WTC11 (cell line): Measurements from ENCODE around the gene S1PR3. TPM values are rescaled to one million over a fixed set of nuclear protein-coding genes. Genes with fewer than 3 reads are reported as not detected.

ENCODE experiments used
- ATAC-seq: fragments of 200-7000 bp; cut with Tn5 transposase; 2 replicates; pipeline ENCODE4 v1.10.0; 2021; ENCODE audit warnings: mild to moderate bottlenecking, moderate library complexity
- CTCF ChIA-PET: fragments of 300-600 bp; sonication (Branson Sonifier 250); formaldehyde crosslinking; loops from one replicate; lab custom pipeline; 2021; ENCODE audit warnings: antibody characterized with exemption; lab: Charles Lee
- POLR2A ChIA-PET: fragments of 350-600 bp; sonication (Branson Sonifier 250); formaldehyde crosslinking; loops from one replicate; lab custom pipeline; 2021; ENCODE audit warnings: antibody characterized with exemption; lab: Charles Lee
- DNase-seq: peaks from one replicate; pipeline ENCODE4 v3.0.0; 2021; ENCODE audit warnings: low spot score
- H3K27ac Mint-ChIP-seq: 2 replicates; pipeline ENCODE4 v1.8.0; 2021; ENCODE audit warnings: mixed read lengths
- H3K27me3 Mint-ChIP-seq: 2 replicates; pipeline ENCODE4 v1.8.0; 2021; ENCODE audit warnings: low read depth, mild to moderate bottlenecking, moderate library complexity, mixed read lengths
- H3K36me3 Mint-ChIP-seq: 2 replicates; pipeline ENCODE4 v1.8.0; 2021; ENCODE audit warnings: mixed read lengths
- H3K4me1 Mint-ChIP-seq: 2 replicates; pipeline ENCODE4 v1.8.0; 2022; ENCODE audit warnings: mixed read lengths
- H3K4me3 Mint-ChIP-seq: 2 replicates; pipeline ENCODE4 v1.8.0; 2021; ENCODE audit warnings: mild to moderate bottlenecking, moderate library complexity, mixed read lengths
- H3K9me3 Mint-ChIP-seq: 2 replicates; pipeline ENCODE4 v1.8.0; 2021; ENCODE audit warnings: mixed read lengths
- CREB1 ChIP-seq: sonication (generic); formaldehyde crosslinking; IDR thresholded peaks from 2 replicates; pipeline ENCODE4 v1.8.0; 2023; ENCODE audit warnings: mild to moderate bottlenecking, missing genetic modification reagents
- CREM ChIP-seq: sonication (generic); formaldehyde crosslinking; IDR thresholded peaks from 2 replicates; pipeline ENCODE4 v1.8.1; 2022; ENCODE audit warnings: mild to moderate bottlenecking, missing genetic modification reagents, moderate library complexity
- ELF4 ChIP-seq: sonication (generic); formaldehyde crosslinking; IDR thresholded peaks from 2 replicates; pipeline ENCODE4 v1.8.1; 2022; ENCODE audit warnings: low read depth, mild to moderate bottlenecking, moderate library complexity, missing genetic modification reagents
- ESRRA ChIP-seq: sonication (generic); formaldehyde crosslinking; IDR thresholded peaks from 2 replicates; pipeline ENCODE4 v1.8.1; 2022; ENCODE audit warnings: mild to moderate bottlenecking, missing genetic modification reagents, borderline replicate concordance
- GABPB1 ChIP-seq: sonication (generic); formaldehyde crosslinking; IDR thresholded peaks from 2 replicates; pipeline ENCODE4 v1.8.1; 2023; ENCODE audit warnings: mild to moderate bottlenecking, missing genetic modification reagents
- JAZF1 ChIP-seq: fragments of 250-450 bp; sonication (Bioruptor Pico); IDR thresholded peaks from 2 replicates; pipeline ENCODE4 v1.9.0; 2021; ENCODE audit warnings: moderate library complexity, mild to moderate bottlenecking, inconsistent platforms
- KAT7 ChIP-seq: sonication (generic); formaldehyde crosslinking; IDR thresholded peaks from 2 replicates; pipeline ENCODE4 v1.8.1; 2023; ENCODE audit warnings: missing genetic modification reagents, mild to moderate bottlenecking, borderline replicate concordance
- NFE2L1 ChIP-seq: sonication (generic); formaldehyde crosslinking; IDR thresholded peaks from 2 replicates; pipeline ENCODE4 v1.8.1; 2023; ENCODE audit warnings: missing genetic modification reagents
- SMAD3 ChIP-seq: sonication (generic); formaldehyde crosslinking; IDR thresholded peaks from 2 replicates; pipeline ENCODE4 v1.8.0; 2022; ENCODE audit warnings: missing genetic modification reagents, mild to moderate bottlenecking, borderline replicate concordance
- SP1 ChIP-seq: sonication (generic); formaldehyde crosslinking; conservative IDR thresholded peaks from 2 replicates; pipeline ENCODE4 v1.8.1; 2022; ENCODE audit warnings: missing genetic modification reagents
- TP53 ChIP-seq: sonication (generic); formaldehyde crosslinking; IDR thresholded peaks from 2 replicates; pipeline ENCODE4 v1.8.1; 2023; ENCODE audit warnings: mild to moderate bottlenecking, missing genetic modification reagents
- ZBTB21 ChIP-seq: sonication (generic); formaldehyde crosslinking; IDR thresholded peaks from 2 replicates; pipeline ENCODE4 v1.8.1; 2023; ENCODE audit warnings: mild to moderate bottlenecking, missing genetic modification reagents, borderline replicate concordance
- ZNF219 ChIP-seq: sonication (generic); formaldehyde crosslinking; IDR thresholded peaks from 2 replicates; pipeline ENCODE4 v1.8.0; 2023; ENCODE audit warnings: missing genetic modification reagents, mild to moderate bottlenecking, borderline replicate concordance
- ZNF263 ChIP-seq: sonication (generic); formaldehyde crosslinking; IDR thresholded peaks from 2 replicates; pipeline ENCODE4 v1.8.1; 2022; ENCODE audit warnings: low read depth, mild to moderate bottlenecking, moderate library complexity, missing genetic modification reagents
- total RNA-seq: library from RNA; stranded (reverse); gene quantifications from 3 replicates; pipeline ENCODE4 v1.2.3, GENCODE V29; 2021
- TF ChIP-seq, protein P1 (sequence below): fragments of 250-450 bp; sonication (Bioruptor Pico); IDR thresholded peaks from 2 replicates; pipeline ENCODE4 v2.1.2; 2022; ENCODE audit warnings: mild to moderate bottlenecking, moderate library complexity
- TF ChIP-seq, protein P2 (sequence below): fragments of 250-450 bp; sonication (Bioruptor Pico); IDR thresholded peaks from 2 replicates; pipeline ENCODE4 v1.9.0; 2021; ENCODE audit warnings: mild to moderate bottlenecking
- TF ChIP-seq, protein P3 (sequence below): fragments of 250-450 bp; sonication (Bioruptor Pico); IDR thresholded peaks from 2 replicates; pipeline ENCODE4 v1.9.0; 2021; ENCODE audit warnings: moderate library complexity, mild to moderate bottlenecking, inconsistent platforms, borderline replicate concordance
- TF ChIP-seq, protein P4 (sequence below): sonication (generic); formaldehyde crosslinking; IDR thresholded peaks from 2 replicates; pipeline ENCODE4 v1.8.0; 2022; ENCODE audit warnings: mild to moderate bottlenecking, missing genetic modification reagents
- TF ChIP-seq, protein P5 (sequence below): sonication (generic); formaldehyde crosslinking; IDR thresholded peaks from 2 replicates; pipeline ENCODE4 v1.8.1; 2023; ENCODE audit warnings: mild to moderate bottlenecking, missing genetic modification reagents
- TF ChIP-seq, protein P6 (sequence below): sonication (generic); formaldehyde crosslinking; IDR thresholded peaks from 2 replicates; pipeline ENCODE4 v1.8.1; 2022; ENCODE audit warnings: mild to moderate bottlenecking, missing genetic modification reagents, moderate library complexity, borderline replicate concordance

The S1PR3 gene
- total RNA-seq, 1 experiment from 2014 or later = 7.1 TPM

DNA sequence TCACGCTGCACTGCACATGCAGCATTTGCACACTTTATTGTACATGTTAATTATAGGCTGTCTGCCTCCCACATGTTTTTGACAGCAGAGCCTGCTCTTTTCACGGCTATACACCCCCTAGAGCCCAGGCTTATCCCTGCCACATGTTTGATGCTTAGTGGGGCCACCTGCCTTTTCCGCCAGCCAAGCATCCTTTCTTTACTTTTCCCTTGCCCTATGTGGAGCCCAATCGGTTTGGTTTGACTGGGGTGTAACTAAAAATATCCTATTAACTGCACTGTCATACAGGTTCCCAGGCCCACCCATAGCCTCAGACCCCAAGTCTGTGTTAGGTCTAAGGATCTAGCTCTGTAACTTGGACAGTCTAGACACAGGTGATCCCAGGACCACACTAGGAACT lies 18.9 kb upstream of the S1PR3 start:
- ATAC-seq (no peak), DNase-seq (no peak)
- ChIA-PET POLR2A (no interaction called here), CTCF (no interaction called here)
- H3K4me3 Mint-ChIP-seq = no peak overlapping the region
- no peak overlapping the region for H3K27ac Mint-ChIP-seq
- H3K27me3 Mint-ChIP-seq = no peaks in the 10 kb centered on the region
- TF ChIP-seq, protein P1, sequence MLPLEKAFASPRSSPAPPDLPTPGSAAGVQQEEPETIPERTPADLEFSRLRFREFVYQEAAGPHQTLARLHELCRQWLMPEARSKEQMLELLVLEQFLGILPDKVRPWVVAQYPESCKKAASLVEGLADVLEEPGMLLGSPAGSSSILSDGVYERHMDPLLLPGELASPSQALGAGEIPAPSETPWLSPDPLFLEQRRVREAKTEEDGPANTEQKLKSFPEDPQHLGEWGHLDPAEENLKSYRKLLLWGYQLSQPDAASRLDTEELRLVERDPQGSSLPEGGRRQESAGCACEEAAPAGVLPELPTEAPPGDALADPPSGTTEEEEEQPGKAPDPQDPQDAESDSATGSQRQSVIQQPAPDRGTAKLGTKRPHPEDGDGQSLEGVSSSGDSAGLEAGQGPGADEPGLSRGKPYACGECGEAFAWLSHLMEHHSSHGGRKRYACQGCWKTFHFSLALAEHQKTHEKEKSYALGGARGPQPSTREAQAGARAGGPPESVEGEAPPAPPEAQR (CRISPR knock-in tag) = no peak
- TF ChIP-seq, protein P2, sequence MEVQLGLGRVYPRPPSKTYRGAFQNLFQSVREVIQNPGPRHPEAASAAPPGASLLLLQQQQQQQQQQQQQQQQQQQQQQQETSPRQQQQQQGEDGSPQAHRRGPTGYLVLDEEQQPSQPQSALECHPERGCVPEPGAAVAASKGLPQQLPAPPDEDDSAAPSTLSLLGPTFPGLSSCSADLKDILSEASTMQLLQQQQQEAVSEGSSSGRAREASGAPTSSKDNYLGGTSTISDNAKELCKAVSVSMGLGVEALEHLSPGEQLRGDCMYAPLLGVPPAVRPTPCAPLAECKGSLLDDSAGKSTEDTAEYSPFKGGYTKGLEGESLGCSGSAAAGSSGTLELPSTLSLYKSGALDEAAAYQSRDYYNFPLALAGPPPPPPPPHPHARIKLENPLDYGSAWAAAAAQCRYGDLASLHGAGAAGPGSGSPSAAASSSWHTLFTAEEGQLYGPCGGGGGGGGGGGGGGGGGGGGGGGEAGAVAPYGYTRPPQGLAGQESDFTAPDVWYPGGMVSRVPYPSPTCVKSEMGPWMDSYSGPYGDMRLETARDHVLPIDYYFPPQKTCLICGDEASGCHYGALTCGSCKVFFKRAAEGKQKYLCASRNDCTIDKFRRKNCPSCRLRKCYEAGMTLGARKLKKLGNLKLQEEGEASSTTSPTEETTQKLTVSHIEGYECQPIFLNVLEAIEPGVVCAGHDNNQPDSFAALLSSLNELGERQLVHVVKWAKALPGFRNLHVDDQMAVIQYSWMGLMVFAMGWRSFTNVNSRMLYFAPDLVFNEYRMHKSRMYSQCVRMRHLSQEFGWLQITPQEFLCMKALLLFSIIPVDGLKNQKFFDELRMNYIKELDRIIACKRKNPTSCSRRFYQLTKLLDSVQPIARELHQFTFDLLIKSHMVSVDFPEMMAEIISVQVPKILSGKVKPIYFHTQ (CRISPR knock-in tag) = no peak
- TF ChIP-seq ELF4 (CRISPR knock-in tag) (no peak), ZNF263 (no peak), ZBTB21 (CRISPR knock-in tag) (no peak), GABPB1 (CRISPR knock-in tag) (no peak)
- TF ChIP-seq, protein P3, sequence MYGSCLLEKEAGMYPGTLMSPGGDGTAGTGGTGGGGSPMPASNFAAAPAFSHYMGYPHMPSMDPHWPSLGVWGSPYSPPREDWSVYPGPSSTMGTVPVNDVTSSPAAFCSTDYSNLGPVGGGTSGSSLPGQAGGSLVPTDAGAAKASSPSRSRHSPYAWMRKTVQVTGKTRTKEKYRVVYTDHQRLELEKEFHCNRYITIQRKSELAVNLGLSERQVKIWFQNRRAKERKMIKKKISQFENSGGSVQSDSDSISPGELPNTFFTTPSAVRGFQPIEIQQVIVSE (CRISPR knock-in tag) = no peak
- peaks cover 16% of the 10 kb centered on the region for H3K4me1 Mint-ChIP-seq
- H3K36me3 Mint-ChIP-seq = no peaks in the 10 kb centered on the region
- no peaks in the 10 kb centered on the region for H3K9me3 Mint-ChIP-seq

DNA sequence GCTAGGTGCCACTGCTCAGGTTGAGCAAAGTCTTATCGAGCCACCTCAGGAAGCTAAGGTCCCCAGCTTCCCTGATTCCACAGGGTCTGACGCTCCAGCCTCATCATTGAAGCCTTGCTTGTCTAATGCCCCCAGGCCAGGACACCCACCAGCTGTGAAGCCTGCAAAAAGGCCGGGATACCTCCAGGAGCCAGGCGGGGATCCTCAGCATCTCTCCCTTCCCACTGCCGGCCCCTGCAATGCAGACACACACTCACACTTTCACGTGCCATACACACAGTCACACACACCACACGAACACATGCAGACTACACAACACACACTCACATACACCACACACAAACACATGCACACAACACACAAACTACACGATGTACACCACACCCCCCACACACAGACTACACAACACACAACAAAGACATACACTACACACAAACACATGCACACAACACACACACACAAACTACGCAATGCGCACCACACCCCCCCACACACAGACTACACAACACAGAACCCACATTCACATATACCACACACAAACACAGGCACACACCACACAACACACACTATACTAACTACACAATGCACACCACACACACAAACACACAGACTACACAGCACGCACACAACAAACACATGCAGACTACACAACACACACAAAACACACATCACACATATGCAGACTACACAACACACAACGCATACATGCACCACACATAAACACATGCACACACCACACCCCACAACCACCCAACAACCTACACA lies 17.8 kb upstream of the S1PR3 start:
- Mint-ChIP-seq H3K4me1 (peaks cover 16% of the 10 kb centered on the region), H3K27ac (no peak overlapping the region), H3K27me3 (no peaks in the 10 kb centered on the region), H3K4me3 (no peak overlapping the region), H3K36me3 (no peaks in the 10 kb centered on the region), H3K9me3 (peaks cover 5% of the 10 kb centered on the region)
- DNase-seq = no peak
- ChIA-PET CTCF (no interaction called here), POLR2A (no interaction called here)
- no peak for ATAC-seq
- TF ChIP-seq, protein P4, sequence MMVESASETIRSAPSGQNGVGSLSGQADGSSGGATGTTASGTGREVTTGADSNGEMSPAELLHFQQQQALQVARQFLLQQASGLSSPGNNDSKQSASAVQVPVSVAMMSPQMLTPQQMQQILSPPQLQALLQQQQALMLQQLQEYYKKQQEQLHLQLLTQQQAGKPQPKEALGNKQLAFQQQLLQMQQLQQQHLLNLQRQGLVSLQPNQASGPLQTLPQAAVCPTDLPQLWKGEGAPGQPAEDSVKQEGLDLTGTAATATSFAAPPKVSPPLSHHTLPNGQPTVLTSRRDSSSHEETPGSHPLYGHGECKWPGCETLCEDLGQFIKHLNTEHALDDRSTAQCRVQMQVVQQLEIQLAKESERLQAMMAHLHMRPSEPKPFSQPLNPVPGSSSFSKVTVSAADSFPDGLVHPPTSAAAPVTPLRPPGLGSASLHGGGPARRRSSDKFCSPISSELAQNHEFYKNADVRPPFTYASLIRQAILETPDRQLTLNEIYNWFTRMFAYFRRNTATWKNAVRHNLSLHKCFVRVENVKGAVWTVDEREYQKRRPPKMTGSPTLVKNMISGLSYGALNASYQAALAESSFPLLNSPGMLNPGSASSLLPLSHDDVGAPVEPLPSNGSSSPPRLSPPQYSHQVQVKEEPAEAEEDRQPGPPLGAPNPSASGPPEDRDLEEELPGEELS (CRISPR knock-in tag) = no peak
- TF ChIP-seq NFE2L1 (CRISPR knock-in tag) (no peak), TP53 (no peak), SMAD3 (CRISPR knock-in tag) (no peak), CREM (no peak), SP1 (CRISPR knock-in tag) (no peak), ZNF219 (CRISPR knock-in tag) (no peak), JAZF1 (CRISPR knock-in tag) (no peak), CREB1 (CRISPR knock-in tag) (no peak), KAT7 (CRISPR knock-in tag) (no peak), ESRRA (CRISPR knock-in tag) (no peak)
- TF ChIP-seq, protein P3 (CRISPR knock-in tag) = no peak
- TF ChIP-seq, protein P5, sequence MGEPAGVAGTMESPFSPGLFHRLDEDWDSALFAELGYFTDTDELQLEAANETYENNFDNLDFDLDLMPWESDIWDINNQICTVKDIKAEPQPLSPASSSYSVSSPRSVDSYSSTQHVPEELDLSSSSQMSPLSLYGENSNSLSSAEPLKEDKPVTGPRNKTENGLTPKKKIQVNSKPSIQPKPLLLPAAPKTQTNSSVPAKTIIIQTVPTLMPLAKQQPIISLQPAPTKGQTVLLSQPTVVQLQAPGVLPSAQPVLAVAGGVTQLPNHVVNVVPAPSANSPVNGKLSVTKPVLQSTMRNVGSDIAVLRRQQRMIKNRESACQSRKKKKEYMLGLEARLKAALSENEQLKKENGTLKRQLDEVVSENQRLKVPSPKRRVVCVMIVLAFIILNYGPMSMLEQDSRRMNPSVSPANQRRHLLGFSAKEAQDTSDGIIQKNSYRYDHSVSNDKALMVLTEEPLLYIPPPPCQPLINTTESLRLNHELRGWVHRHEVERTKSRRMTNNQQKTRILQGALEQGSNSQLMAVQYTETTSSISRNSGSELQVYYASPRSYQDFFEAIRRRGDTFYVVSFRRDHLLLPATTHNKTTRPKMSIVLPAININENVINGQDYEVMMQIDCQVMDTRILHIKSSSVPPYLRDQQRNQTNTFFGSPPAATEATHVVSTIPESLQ = no peak
- TF ChIP-seq, protein P2 (CRISPR knock-in tag) = no peak
- TF ChIP-seq, protein P6, sequence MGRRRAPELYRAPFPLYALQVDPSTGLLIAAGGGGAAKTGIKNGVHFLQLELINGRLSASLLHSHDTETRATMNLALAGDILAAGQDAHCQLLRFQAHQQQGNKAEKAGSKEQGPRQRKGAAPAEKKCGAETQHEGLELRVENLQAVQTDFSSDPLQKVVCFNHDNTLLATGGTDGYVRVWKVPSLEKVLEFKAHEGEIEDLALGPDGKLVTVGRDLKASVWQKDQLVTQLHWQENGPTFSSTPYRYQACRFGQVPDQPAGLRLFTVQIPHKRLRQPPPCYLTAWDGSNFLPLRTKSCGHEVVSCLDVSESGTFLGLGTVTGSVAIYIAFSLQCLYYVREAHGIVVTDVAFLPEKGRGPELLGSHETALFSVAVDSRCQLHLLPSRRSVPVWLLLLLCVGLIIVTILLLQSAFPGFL (CRISPR knock-in tag) = no peak
